Heart left ventricle (tissue), 16 donors: ENCODE results near the gene SCFD2. TPM values are rescaled to one million over a fixed set of nuclear protein-coding genes. Genes with fewer than 3 reads are reported as not detected.

Source experiments
- ATAC-seq, 4 donors: fragments of 200-7000 bp; cut with Tn5 transposase; one replicate each; pipeline ENCODE4 v1.9.1; 2020 to 2022; ENCODE audit warnings: moderate library complexity in 4 of 4, mild to moderate bottlenecking in 3 of 4, moderate number of reproducible peaks in 1 of 4
- DNase-seq, 5 donors: peaks; one replicate each; pipeline ENCODE4 v3.0.0-alpha.2; 2020
- H3K27ac ChIP-seq, 12 donors: fragments of 200-600 bp; sonication (generic) in 4 of 12; one replicate each; pipeline versions ENCODE4 v1.5.0 to v1.8.0; 2016 to 2022; ENCODE audit warnings: mild to moderate bottlenecking in 2 of 12
- H3K27me3 ChIP-seq, 9 donors: fragments of 200-600 bp; sonication (generic) in 2 of 9; one replicate each; pipeline versions ENCODE4 v1.5.1 to v1.8.0; 2016 to 2022; ENCODE audit warnings: mild to moderate bottlenecking in 3 of 9
- H3K36me3 ChIP-seq, 9 donors: fragments of 200-600 bp; sonication (generic) in 2 of 9; one replicate each; pipeline versions ENCODE4 v1.5.0 to v1.8.0; 2018 to 2022; ENCODE audit warnings: mild to moderate bottlenecking in 2 of 9
- H3K4me1 ChIP-seq, 12 donors: fragments of 200-600 bp; sonication (generic) in 4 of 12; one replicate each; pipeline versions ENCODE4 v1.5.0 to v1.8.0; 2016 to 2022; ENCODE audit warnings: mild to moderate bottlenecking in 3 of 12
- H3K4me3 ChIP-seq, 12 donors: fragments of 200-600 bp; sonication (generic) in 4 of 12; one replicate each; pipeline versions ENCODE4 v1.5.0 to v1.8.0; 2017 to 2022; ENCODE audit warnings: mild to moderate bottlenecking in 9 of 12, moderate library complexity in 4 of 12
- H3K9me3 ChIP-seq, 12 donors: fragments of 200-600 bp; sonication (generic) in 4 of 12; one replicate each; pipeline versions ENCODE4 v1.5.0 to v1.8.0; 2016 to 2022; ENCODE audit warnings: mild to moderate bottlenecking in 1 of 12
- POLR2A ChIP-seq, 2 donors: fragments of 450-650 bp; IDR thresholded peaks; one replicate each; pipeline ENCODE4 v1.6.1; 2017; ENCODE audit warnings: antibody characterized with exemption in 2 of 2, mild to moderate bottlenecking in 2 of 2, moderate library complexity in 2 of 2
- WGBS, 4 donors: extraction: QIAGEN DNeasy Blood & Tissue Kit in 2 of 4; methylation state at CpG; one replicate each; pipeline versions ENCODE4 v1.1.5 to v1.1.7; 2013 to 2018; 5-methylcytosine and 5-hydroxymethylcytosine counted together
- intact Hi-C, 10 donors: fragments of 100-400 bp; cut with DNase I; formaldehyde crosslinking; loops; one replicate each; pipeline versions ENCODE4 v1.11.1 to v1.14.2; 2022
- polyA plus RNA-seq, 2 donors: library from polyadenylated mRNA; stranded (reverse); fragments of 200-250 nt; gene quantifications; one replicate each; pipeline ENCODE4 v1.2.3, GENCODE V29; 2013
- total RNA-seq, 9 donors: library from RNA; depleted of rRNA in 2 of 9; stranded (reverse); fragments of >200 nt in 2 of 9; fragmentation: NEBNext Ultra II Directional in 3 of 9; extraction: Animal tissue kit (Norgen Biotek cat#: 25700) in 3 of 9; gene quantifications; one replicate each; pipeline versions ENCODE4 v1.1.0 to v1.2.4, GENCODE V29; 2016 to 2023
- TF ChIP-seq, protein P1 (sequence below), 12 donors: fragments of 200-600 bp; sonication (generic) in 4 of 12; IDR thresholded peaks; one replicate each; pipeline versions ENCODE4 v1.5.0 to v1.8.0; 2018 to 2022; ENCODE audit warnings: antibody characterized with exemption in 12 of 12, mild to moderate bottlenecking in 5 of 12
- donor health status: ischemic (EF 13 %, LVEDD 7.1; RV severe dilation, severe dysfunction).
- donor health status: healthy with polysubstance abuse.
- donor health status: DM: no; HTN: yes; CAD: no.
- donor health status: DM: no; HTN: no; CAD: no.
- donor health status: ischemic (EF 25% LVEDD 6.9; RV normal size, moderate dysfunction).
- donor health status: ischemic (EF 25% LVEDD 5.7; RV mildly dilated, moderate dysfunction).
- donor health status: healthy.
- donor health status: DM: yes; HTN: yes; CAD: no.
- donor health status: ischemic (EF 35%, LVEDD 5.7; RV mildly dilated, moderate dysfunction).
- donor health status: nonischemic (EF 11% LVEDD 7.7; RV severe dilation, severe dysfunction).
- donor health status: DM: yes; HTN: yes; CAD: no.
- donor health status: PGD.
- donor health status: ischemic (EF 29% LVEDD 5.4; RV normal size, mild dysfunction).
- donor health status: nonischemic (EF 23%, LVEDD 6.1; RV moderate dilation, normal function).

The SCFD2 gene
- total and polyA plus RNA-seq, 11 donors = 3.7 to 14.0 (median 9.8) TPM

DNA sequence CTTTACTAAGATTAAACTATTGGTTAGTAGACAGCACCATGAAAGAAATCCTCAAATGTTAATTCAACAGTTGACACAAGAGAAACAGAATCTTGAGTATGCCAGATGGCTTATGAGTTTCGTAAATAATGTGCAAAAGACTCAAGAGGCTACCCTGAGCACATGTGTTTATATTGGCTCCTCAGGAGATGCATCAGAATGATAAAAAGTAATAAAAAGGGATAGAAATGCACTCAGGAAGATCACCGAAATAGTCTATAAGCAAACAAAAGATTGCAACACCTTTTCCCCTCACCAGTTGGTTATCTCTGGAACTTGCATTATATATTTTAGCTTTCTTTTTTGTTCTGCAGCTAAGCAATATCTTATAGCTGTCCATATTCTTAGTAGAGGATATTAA is 84.4 kb downstream of the SCFD2 start:
- no peaks in the 10 kb centered on the region for H3K36me3 ChIP-seq
- intact Hi-C loops = no loop called here
- H3K9me3 ChIP-seq = no peaks in the 10 kb centered on the region
- no peak overlapping the region for H3K4me3 ChIP-seq
- ATAC-seq (no peak), DNase-seq (no peak)
- WGBS, 4 donors = 85 to 94% (median 93%) methylated on average over 2 of the region's 2 CpGs
- TF ChIP-seq, protein P1, sequence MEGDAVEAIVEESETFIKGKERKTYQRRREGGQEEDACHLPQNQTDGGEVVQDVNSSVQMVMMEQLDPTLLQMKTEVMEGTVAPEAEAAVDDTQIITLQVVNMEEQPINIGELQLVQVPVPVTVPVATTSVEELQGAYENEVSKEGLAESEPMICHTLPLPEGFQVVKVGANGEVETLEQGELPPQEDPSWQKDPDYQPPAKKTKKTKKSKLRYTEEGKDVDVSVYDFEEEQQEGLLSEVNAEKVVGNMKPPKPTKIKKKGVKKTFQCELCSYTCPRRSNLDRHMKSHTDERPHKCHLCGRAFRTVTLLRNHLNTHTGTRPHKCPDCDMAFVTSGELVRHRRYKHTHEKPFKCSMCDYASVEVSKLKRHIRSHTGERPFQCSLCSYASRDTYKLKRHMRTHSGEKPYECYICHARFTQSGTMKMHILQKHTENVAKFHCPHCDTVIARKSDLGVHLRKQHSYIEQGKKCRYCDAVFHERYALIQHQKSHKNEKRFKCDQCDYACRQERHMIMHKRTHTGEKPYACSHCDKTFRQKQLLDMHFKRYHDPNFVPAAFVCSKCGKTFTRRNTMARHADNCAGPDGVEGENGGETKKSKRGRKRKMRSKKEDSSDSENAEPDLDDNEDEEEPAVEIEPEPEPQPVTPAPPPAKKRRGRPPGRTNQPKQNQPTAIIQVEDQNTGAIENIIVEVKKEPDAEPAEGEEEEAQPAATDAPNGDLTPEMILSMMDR (IDR thresholded peaks at IDR 0.05) = no peak
- TF ChIP-seq POLR2A (IDR thresholded peaks at IDR 0.05) = no peak
- H3K27ac ChIP-seq = no peak overlapping the region
- H3K27me3 ChIP-seq = no peaks in the 10 kb centered on the region
- H3K4me1 ChIP-seq = no peaks in the 10 kb centered on the region

DNA sequence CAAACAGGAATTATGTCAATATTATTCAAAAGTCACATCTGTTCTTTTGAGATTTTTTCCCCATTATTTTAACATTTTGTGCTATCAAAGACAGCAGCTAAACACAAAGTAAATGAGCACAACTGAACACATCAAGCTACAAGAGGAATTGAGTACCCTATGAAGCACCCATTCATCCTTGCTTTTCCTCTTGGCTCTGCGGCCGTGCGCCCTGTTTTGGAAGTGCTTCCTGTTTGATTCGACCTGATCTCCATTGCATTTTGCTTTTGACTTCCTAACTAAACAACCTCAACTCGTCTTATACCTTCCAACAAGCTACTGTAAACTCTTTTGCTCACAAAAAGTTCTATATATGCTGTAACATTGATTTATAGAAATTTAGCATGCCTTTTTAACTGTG is 85.0 kb downstream of the SCFD2 start:
- intact Hi-C loops = no loop called here
- Histone ChIP-seq H3K4me3 (no peak overlapping the region), H3K4me1 (no peaks in the 10 kb centered on the region), H3K36me3 (no peaks in the 10 kb centered on the region), H3K9me3 (no peaks in the 10 kb centered on the region), H3K27me3 (no peaks in the 10 kb centered on the region), H3K27ac (no peak overlapping the region)
- no peak for DNase-seq
- ATAC-seq = no peak
- no peak for TF ChIP-seq POLR2A (IDR thresholded peaks at IDR 0.05)
- TF ChIP-seq, protein P1 (IDR thresholded peaks at IDR 0.05) = no peak
- 72 to 77% (median 76%) methylated on average over 5 of the region's 5 CpGs for WGBS, 4 donors

DNA sequence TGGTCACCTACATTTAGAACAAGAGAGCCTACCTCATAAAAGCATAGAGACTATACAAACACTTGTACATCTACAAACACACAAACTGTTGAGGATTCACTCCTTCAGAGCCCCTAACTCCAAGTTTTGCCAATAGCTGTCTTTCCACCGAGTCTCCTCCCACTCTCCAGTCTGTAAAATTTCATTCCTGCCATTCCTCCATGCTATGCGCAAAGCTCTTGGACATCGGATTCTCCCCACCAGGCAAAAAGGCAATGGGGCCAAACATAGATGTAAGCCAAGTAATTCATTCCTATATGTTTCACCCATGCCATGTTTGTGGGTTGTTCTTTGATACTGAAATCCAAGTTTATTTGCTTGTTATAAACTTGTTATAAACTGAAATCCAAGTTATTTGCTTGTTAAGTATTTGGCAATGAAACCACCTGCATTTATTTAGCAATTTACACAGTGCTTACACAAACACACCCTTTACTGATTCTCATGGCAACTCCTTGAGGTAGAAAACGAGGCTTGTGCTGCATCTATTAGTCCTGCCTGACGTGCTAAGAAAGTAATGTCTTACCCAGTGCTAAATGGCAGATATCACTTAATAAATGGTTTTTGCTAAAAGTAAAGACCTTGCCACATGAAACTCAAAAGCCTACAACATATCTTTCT is 91.1 kb downstream of the SCFD2 start:
- TF ChIP-seq, protein P1 (IDR thresholded peaks at IDR 0.05) = no peak
- TF ChIP-seq POLR2A (IDR thresholded peaks at IDR 0.05) = no peak
- H3K4me3 ChIP-seq = no peak overlapping the region
- WGBS, 4 donors = 93 to 96% (median 95%) methylated on average over 5 of the region's 5 CpGs
- intact Hi-C loops = no loop called here
- no peaks in the 10 kb centered on the region for H3K9me3 ChIP-seq
- ATAC-seq (no peak), DNase-seq (no peak)
- H3K27ac ChIP-seq = no peak overlapping the region
- no peaks in the 10 kb centered on the region for H3K4me1 ChIP-seq
- no peaks in the 10 kb centered on the region for H3K36me3 ChIP-seq
- H3K27me3 ChIP-seq = no peaks in the 10 kb centered on the region

DNA sequence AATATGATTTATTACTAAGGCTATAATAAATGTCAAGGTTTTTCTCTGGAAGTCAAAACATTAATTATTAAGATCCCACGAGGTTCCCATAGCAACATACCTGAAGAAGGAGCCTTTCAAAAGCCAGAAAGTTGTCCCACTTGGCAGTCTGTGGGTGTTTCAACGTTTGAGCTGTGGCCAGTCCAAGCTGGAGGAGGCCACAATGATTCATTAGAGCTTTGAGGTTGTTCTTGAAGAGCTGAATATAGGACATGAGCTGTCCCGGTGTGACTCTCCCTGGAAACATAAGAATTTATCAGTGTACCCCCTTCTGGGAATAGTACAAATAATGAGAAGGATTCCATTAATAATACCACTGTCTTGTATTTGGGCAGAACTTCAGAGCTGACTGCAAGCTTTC is 92.1 kb downstream of the SCFD2 start:
- no peak overlapping the region for H3K27ac ChIP-seq
- no peak for DNase-seq
- ATAC-seq = no peak
- no peak overlapping the region for H3K4me3 ChIP-seq
- 54 to 69% (median 63%) methylated on average over 3 of the region's 3 CpGs for WGBS, 4 donors
- no peaks in the 10 kb centered on the region for H3K36me3 ChIP-seq
- TF ChIP-seq, protein P1 (IDR thresholded peaks at IDR 0.05) = no peak
- TF ChIP-seq POLR2A (IDR thresholded peaks at IDR 0.05) = no peak
- intact Hi-C loops = no loop called here
- H3K27me3 ChIP-seq = no peaks in the 10 kb centered on the region
- H3K9me3 ChIP-seq = no peaks in the 10 kb centered on the region
- no peaks in the 10 kb centered on the region for H3K4me1 ChIP-seq
